Measurements from ENCODE around the gene SIAE.

DNA sequence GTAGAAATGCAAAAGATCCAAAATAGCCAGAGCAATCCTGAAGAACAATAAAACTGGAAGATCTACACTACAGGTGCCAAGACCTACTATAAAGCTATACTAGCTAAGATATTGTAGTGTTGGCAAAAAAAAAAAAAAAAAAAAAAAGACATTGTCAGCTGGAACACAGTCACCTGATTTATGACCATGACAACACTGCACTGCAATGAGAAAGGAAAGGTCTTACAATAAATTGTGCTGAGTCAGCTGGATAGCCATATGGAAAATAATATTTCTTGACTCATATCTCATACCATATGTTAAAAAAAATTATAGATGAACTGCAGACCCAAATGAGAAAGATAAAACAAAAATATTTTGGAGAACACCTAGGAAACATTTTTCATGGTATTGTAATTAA lies 65.4 kb downstream of the SIAE start:
- no peak for TF ChIP-seq TAF1 (IDR thresholded peaks at IDR 0.05; ENCODE audit: borderline replicate concordance, low read depth, low read length)
- TF ChIP-seq NFIC (IDR thresholded peaks at IDR 0.05; ENCODE audit: borderline replicate concordance): no peak
- TF ChIP-seq FOSL2 (IDR thresholded peaks at IDR 0.05; ENCODE audit: borderline replicate concordance, low read depth): no peak
- TF ChIP-seq, protein P1, sequence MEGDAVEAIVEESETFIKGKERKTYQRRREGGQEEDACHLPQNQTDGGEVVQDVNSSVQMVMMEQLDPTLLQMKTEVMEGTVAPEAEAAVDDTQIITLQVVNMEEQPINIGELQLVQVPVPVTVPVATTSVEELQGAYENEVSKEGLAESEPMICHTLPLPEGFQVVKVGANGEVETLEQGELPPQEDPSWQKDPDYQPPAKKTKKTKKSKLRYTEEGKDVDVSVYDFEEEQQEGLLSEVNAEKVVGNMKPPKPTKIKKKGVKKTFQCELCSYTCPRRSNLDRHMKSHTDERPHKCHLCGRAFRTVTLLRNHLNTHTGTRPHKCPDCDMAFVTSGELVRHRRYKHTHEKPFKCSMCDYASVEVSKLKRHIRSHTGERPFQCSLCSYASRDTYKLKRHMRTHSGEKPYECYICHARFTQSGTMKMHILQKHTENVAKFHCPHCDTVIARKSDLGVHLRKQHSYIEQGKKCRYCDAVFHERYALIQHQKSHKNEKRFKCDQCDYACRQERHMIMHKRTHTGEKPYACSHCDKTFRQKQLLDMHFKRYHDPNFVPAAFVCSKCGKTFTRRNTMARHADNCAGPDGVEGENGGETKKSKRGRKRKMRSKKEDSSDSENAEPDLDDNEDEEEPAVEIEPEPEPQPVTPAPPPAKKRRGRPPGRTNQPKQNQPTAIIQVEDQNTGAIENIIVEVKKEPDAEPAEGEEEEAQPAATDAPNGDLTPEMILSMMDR (IDR thresholded peaks at IDR 0.05): no peak
- TF ChIP-seq SIN3A (IDR thresholded peaks at IDR 0.05; ENCODE audit: borderline replicate concordance, low read depth, low read length): no peak
- no peak for TF ChIP-seq POLR2AphosphoS5 (IDR thresholded peaks at IDR 0.05; ENCODE audit: low read depth, low read length)
- TF ChIP-seq, protein P2, sequence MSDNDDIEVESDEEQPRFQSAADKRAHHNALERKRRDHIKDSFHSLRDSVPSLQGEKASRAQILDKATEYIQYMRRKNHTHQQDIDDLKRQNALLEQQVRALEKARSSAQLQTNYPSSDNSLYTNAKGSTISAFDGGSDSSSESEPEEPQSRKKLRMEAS (IDR thresholded peaks at IDR 0.05; ENCODE audit: low read depth): no peak
- TF ChIP-seq RFX5 (IDR thresholded peaks at IDR 0.05; ENCODE audit: low read length): no peak
- no peak for TF ChIP-seq EP300 (IDR thresholded peaks at IDR 0.05; ENCODE audit: borderline replicate concordance in 1 of 2, low read depth in 1 of 2, low read length in 1 of 2)
- TF ChIP-seq, protein P3, sequence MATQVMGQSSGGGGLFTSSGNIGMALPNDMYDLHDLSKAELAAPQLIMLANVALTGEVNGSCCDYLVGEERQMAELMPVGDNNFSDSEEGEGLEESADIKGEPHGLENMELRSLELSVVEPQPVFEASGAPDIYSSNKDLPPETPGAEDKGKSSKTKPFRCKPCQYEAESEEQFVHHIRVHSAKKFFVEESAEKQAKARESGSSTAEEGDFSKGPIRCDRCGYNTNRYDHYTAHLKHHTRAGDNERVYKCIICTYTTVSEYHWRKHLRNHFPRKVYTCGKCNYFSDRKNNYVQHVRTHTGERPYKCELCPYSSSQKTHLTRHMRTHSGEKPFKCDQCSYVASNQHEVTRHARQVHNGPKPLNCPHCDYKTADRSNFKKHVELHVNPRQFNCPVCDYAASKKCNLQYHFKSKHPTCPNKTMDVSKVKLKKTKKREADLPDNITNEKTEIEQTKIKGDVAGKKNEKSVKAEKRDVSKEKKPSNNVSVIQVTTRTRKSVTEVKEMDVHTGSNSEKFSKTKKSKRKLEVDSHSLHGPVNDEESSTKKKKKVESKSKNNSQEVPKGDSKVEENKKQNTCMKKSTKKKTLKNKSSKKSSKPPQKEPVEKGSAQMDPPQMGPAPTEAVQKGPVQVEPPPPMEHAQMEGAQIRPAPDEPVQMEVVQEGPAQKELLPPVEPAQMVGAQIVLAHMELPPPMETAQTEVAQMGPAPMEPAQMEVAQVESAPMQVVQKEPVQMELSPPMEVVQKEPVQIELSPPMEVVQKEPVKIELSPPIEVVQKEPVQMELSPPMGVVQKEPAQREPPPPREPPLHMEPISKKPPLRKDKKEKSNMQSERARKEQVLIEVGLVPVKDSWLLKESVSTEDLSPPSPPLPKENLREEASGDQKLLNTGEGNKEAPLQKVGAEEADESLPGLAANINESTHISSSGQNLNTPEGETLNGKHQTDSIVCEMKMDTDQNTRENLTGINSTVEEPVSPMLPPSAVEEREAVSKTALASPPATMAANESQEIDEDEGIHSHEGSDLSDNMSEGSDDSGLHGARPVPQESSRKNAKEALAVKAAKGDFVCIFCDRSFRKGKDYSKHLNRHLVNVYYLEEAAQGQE (IDR thresholded peaks at IDR 0.05; ENCODE audit: low read depth, low read length): no peak
- TF ChIP-seq, protein P4, sequence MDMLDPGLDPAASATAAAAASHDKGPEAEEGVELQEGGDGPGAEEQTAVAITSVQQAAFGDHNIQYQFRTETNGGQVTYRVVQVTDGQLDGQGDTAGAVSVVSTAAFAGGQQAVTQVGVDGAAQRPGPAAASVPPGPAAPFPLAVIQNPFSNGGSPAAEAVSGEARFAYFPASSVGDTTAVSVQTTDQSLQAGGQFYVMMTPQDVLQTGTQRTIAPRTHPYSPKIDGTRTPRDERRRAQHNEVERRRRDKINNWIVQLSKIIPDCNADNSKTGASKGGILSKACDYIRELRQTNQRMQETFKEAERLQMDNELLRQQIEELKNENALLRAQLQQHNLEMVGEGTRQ (IDR thresholded peaks at IDR 0.05; ENCODE audit: borderline replicate concordance, low read depth, low read length): no peak
- TF ChIP-seq, protein P5, sequence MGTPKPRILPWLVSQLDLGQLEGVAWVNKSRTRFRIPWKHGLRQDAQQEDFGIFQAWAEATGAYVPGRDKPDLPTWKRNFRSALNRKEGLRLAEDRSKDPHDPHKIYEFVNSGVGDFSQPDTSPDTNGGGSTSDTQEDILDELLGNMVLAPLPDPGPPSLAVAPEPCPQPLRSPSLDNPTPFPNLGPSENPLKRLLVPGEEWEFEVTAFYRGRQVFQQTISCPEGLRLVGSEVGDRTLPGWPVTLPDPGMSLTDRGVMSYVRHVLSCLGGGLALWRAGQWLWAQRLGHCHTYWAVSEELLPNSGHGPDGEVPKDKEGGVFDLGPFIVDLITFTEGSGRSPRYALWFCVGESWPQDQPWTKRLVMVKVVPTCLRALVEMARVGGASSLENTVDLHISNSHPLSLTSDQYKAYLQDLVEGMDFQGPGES (IDR thresholded peaks at IDR 0.05; ENCODE audit: low read depth, low read length): no peak
- TF ChIP-seq GATA2 (CRISPR knock-in tag; IDR thresholded peaks at IDR 0.05): no peak
- TF ChIP-seq RCOR1 (IDR thresholded peaks at IDR 0.05; ENCODE audit: low read length): no peak

All from SK-N-SH (cell line).